ENCODE measurements around the gene ZBTB20. TPM values are rescaled to one million over a fixed set of nuclear protein-coding genes. Genes with fewer than 3 reads are reported as not detected.

ZBTB20 gene
- total RNA-seq, 1 donor from 2014 or later, result 19.1 TPM

DNA sequence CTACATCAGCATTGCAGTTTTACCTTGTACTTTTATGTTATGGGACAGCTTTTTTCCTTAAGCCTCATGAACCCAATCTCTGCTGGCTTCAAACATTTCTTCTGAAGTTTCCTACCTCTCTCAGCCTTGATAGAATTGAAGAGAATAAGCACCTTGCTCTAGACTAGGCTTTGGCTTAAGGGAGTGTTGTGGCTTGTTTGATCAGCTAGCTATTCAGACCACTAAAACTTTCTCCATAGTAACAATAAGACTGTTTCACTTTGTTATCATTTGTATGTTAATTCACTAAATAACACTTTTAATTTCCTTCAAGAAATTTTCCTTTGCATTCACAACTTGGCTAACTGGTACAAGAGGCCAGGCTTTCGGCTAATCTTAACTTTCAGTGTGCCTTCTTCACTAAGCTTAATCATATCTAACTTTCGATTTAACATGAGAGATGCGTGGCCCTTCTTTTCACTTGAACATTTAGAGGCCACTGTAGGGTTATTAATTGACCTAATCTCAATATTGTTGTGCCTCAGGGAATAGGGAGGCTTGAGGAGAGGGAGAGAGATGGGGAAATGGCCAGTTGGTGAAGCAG lies 861.3 kb downstream of the ZBTB20 start:
- Mint-ChIP-seq H3K9me3 (ENCODE audit: unreplicated experiment) (no peaks in the 10 kb centered on the region), H3K4me3 (ENCODE audit: unreplicated experiment) (no peak overlapping the region), H3K27ac (ENCODE audit: unreplicated experiment) (no peak overlapping the region), H3K36me3 (ENCODE audit: unreplicated experiment) (no peaks in the 10 kb centered on the region), H3K27me3 (ENCODE audit: unreplicated experiment) (peaks cover 23% of the 10 kb centered on the region), H3K4me1 (ENCODE audit: unreplicated experiment) (no peaks in the 10 kb centered on the region)
- DNase-seq (ENCODE audit: extremely low spot score, unreplicated experiment), result no peak
- TF ChIP-seq, protein P1, sequence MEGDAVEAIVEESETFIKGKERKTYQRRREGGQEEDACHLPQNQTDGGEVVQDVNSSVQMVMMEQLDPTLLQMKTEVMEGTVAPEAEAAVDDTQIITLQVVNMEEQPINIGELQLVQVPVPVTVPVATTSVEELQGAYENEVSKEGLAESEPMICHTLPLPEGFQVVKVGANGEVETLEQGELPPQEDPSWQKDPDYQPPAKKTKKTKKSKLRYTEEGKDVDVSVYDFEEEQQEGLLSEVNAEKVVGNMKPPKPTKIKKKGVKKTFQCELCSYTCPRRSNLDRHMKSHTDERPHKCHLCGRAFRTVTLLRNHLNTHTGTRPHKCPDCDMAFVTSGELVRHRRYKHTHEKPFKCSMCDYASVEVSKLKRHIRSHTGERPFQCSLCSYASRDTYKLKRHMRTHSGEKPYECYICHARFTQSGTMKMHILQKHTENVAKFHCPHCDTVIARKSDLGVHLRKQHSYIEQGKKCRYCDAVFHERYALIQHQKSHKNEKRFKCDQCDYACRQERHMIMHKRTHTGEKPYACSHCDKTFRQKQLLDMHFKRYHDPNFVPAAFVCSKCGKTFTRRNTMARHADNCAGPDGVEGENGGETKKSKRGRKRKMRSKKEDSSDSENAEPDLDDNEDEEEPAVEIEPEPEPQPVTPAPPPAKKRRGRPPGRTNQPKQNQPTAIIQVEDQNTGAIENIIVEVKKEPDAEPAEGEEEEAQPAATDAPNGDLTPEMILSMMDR (IDR thresholded peaks at IDR 0.05), result no peak

DNA sequence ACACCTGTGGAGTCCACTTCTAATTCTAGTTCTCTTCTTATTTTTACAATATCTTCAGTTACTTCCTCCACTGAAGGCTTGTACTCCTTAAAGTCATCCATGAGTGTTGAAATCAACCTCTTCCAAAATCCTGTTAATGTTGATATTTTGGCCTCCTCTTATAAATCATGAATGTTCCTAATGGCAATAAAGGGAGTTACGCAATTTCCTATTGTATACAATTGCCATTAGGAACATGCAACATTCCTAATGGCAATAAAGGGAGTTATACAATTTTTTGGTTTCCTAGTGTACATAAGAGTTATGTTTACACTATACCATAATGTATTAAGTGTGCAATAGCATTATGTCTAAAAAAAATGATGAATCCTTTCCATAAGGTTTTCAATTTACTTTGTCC lies 862.4 kb downstream of the ZBTB20 start:
- peaks cover 23% of the 10 kb centered on the region for H3K27me3 Mint-ChIP-seq (ENCODE audit: unreplicated experiment)
- H3K9me3 Mint-ChIP-seq (ENCODE audit: unreplicated experiment), result no peaks in the 10 kb centered on the region
- H3K4me3 Mint-ChIP-seq (ENCODE audit: unreplicated experiment), result no peak overlapping the region
- H3K36me3 Mint-ChIP-seq (ENCODE audit: unreplicated experiment), result no peaks in the 10 kb centered on the region
- TF ChIP-seq, protein P1 (IDR thresholded peaks at IDR 0.05), result no peak
- DNase-seq (ENCODE audit: extremely low spot score, unreplicated experiment), result no peak
- H3K4me1 Mint-ChIP-seq (ENCODE audit: unreplicated experiment), result no peaks in the 10 kb centered on the region
- H3K27ac Mint-ChIP-seq (ENCODE audit: unreplicated experiment), result no peak overlapping the region

Small RNA genes lying within 50 kb of the gene (microRNA-seq; reads per million reads assigned to microRNA genes)
- not detected for gene MIR4796 (ENCODE audit: unreplicated experiment)
